Sigmoid colon (tissue), 7 donors: ENCODE measurements around the gene ST8SIA1. TPM values are rescaled to one million over a fixed set of nuclear protein-coding genes. Genes with fewer than 3 reads are reported as not detected.

Source experiments
- DNase-seq: peaks from one replicate; pipeline ENCODE4 v3.0.0-alpha.2; 2019
- H3K27ac ChIP-seq, 4 donors: fragments of 200-600 bp; sonication (generic); one replicate each; pipeline ENCODE4 v1.5.1; 2016 to 2019; ENCODE audit warnings: mild to moderate bottlenecking in 1 of 4
- H3K27me3 ChIP-seq, 3 donors: fragments of 200-600 bp; sonication (generic); one replicate each; pipeline ENCODE4 v1.5.1; 2019; ENCODE audit warnings: mild to moderate bottlenecking in 1 of 3
- H3K36me3 ChIP-seq, 4 donors: fragments of 200-600 bp; sonication (generic); one replicate each; pipeline ENCODE4 v1.5.1; 2016 to 2019
- H3K4me1 ChIP-seq, 4 donors: fragments of 200-600 bp; sonication (generic); one replicate each; pipeline ENCODE4 v1.5.1; 2017 to 2019
- H3K4me3 ChIP-seq, 4 donors: fragments of 200-600 bp; sonication (generic); one replicate each; pipeline ENCODE4 v1.5.1; 2017 to 2019; ENCODE audit warnings: mild to moderate bottlenecking in 2 of 4, moderate library complexity in 1 of 4
- H3K9me3 ChIP-seq, 4 donors: fragments of 200-600 bp in 3 of 4; sonication (generic) in 3 of 4; one replicate each; pipeline versions ENCODE4 v1.5.1 to v1.6.1; 2013 to 2019
- EP300 ChIP-seq, 4 donors: sonication (generic); formaldehyde crosslinking; IDR thresholded peaks; one replicate each; pipeline ENCODE4 v1.6.1; 2017; ENCODE audit warnings: antibody characterized with exemption in 4 of 4
- POLR2A ChIP-seq, 2 donors: fragments of 450-650 bp; IDR thresholded peaks; one replicate each; pipeline ENCODE4 v1.6.1; 2016; ENCODE audit warnings: antibody characterized with exemption in 2 of 2, mild to moderate bottlenecking in 2 of 2, moderate library complexity in 2 of 2
- POLR2AphosphoS5 ChIP-seq, 4 donors: sonication (generic); formaldehyde crosslinking; IDR thresholded peaks; one replicate each; pipeline ENCODE4 v1.6.1; 2017; ENCODE audit warnings: antibody characterized with exemption in 4 of 4
- WGBS, 2 donors: extraction: QIAGEN DNeasy Blood & Tissue Kit; methylation state at CpG; one replicate each; pipeline ENCODE4 v1.1.7; 2013; 5-methylcytosine and 5-hydroxymethylcytosine counted together
- intact Hi-C: fragments of 100-400 bp; cut with DNase I; formaldehyde crosslinking; loops from one replicate; pipeline ENCODE4 v1.15.1; 2023
- polyA plus RNA-seq, 3 donors: library from polyadenylated mRNA; stranded (reverse); fragments of 200-250 nt; gene quantifications; one replicate each; pipeline ENCODE4 v1.2.3, GENCODE V29; 2013
- total RNA-seq, 4 donors: library from RNA; depleted of rRNA; stranded (reverse); fragments of >200 nt; gene quantifications; one replicate each; pipeline ENCODE4 v1.1.0, GENCODE V29; 2016
- TF ChIP-seq, protein P1 (sequence below), 4 experiments: fragments of 450-650 bp in 3 of 4; fragments of 200-600 bp in 1 of 4; IDR thresholded peaks; one replicate each; pipeline ENCODE4 v1.5.1; 2016 to 2019; ENCODE audit warnings: antibody characterized with exemption in 4 of 4, mild to moderate bottlenecking in 3 of 4, moderate library complexity in 2 of 4
- donor health status: healthy with polysubstance abuse.
- donor health status: Bipolar disorder and iron deficiency.
- donor health status: healthy.

The ST8SIA1 gene
- total and polyA plus RNA-seq, 7 donors, result 1.2 to 57.3 (median 17.4) TPM

- Histone ChIP-seq H3K4me1 (peaks cover 0 to 21% (median 16%) of the 10 kb centered on the region in 4 donors), H3K4me3 (no peak overlapping the region), H3K27me3 (no peaks in the 10 kb centered on the region), H3K9me3 (no peaks in the 10 kb centered on the region), H3K36me3 (no peaks in the 10 kb centered on the region), H3K27ac (no peak overlapping the region)
- intact Hi-C loops, result no loop called here
- TF ChIP-seq POLR2A (IDR thresholded peaks at IDR 0.05), result no peak
- TF ChIP-seq, protein P1, sequence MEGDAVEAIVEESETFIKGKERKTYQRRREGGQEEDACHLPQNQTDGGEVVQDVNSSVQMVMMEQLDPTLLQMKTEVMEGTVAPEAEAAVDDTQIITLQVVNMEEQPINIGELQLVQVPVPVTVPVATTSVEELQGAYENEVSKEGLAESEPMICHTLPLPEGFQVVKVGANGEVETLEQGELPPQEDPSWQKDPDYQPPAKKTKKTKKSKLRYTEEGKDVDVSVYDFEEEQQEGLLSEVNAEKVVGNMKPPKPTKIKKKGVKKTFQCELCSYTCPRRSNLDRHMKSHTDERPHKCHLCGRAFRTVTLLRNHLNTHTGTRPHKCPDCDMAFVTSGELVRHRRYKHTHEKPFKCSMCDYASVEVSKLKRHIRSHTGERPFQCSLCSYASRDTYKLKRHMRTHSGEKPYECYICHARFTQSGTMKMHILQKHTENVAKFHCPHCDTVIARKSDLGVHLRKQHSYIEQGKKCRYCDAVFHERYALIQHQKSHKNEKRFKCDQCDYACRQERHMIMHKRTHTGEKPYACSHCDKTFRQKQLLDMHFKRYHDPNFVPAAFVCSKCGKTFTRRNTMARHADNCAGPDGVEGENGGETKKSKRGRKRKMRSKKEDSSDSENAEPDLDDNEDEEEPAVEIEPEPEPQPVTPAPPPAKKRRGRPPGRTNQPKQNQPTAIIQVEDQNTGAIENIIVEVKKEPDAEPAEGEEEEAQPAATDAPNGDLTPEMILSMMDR (IDR thresholded peaks at IDR 0.05), result no peak
- TF ChIP-seq EP300 (IDR thresholded peaks at IDR 0.05), result no peak
- no peak for TF ChIP-seq POLR2AphosphoS5 (IDR thresholded peaks at IDR 0.05)
- no peak for DNase-seq
- 55 to 90% methylated on average over 6 of the region's 6 CpGs for WGBS, 2 donors
These were observed 45.3 kb downstream of the ST8SIA1 start for GRCh38 chr12:22289250-22289649.

DNA sequence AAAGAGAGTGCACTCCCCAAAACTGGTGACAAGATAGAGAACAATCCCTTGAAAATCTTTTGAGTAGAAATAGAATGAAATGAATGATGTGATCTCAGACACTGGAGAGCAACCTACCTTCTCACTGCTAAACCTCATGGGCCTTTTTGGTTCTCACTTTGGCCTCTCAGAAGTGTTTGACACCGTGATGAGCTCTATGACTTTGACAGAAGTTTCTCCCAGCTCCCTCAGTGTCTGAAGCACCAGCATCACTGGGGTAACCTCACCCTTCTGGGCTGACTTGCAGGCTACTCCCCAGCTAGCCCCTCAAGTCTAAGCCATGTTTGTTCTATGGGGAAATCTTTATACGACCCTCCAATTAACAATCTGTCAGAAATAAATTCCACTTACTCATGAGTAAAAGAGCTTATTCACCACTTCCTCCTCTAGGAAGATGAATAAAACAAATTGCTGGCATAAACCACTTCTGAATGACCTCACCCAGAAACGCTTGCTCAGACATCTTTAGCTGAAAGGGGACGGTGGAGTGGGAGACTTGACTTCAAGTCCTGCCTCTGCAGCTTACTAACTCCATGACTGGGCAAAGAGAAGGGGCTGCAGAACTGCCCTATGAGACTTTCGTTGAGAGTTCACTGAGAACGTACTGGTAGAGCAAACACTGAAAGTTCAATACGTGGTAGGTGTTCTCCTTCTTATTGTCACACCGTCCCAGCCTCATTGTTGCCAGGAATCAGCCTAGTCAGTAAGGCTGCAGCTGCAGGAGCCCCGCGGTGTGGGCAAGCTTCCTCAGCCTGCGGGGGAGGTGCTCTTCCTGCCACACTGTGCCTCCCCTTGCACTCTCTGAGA lies 46.5 kb downstream of the ST8SIA1 start:
- TF ChIP-seq, protein P1 (IDR thresholded peaks at IDR 0.05), result no peak
- TF ChIP-seq POLR2A (IDR thresholded peaks at IDR 0.05) (no peak), POLR2AphosphoS5 (IDR thresholded peaks at IDR 0.05) (no peak), EP300 (IDR thresholded peaks at IDR 0.05) (no peak)
- WGBS, 2 donors, result 31 to 58% methylated on average over 11 of the region's 11 CpGs
- Histone ChIP-seq H3K4me3 (no peak overlapping the region), H3K36me3 (no peaks in the 10 kb centered on the region), H3K27ac (no peak overlapping the region), H3K9me3 (no peaks in the 10 kb centered on the region), H3K27me3 (no peaks in the 10 kb centered on the region), H3K4me1 (peaks cover 0 to 18% (median 10%) of the 10 kb centered on the region in 4 donors)
- intact Hi-C loops, result no loop called here
- no peak for DNase-seq

DNA sequence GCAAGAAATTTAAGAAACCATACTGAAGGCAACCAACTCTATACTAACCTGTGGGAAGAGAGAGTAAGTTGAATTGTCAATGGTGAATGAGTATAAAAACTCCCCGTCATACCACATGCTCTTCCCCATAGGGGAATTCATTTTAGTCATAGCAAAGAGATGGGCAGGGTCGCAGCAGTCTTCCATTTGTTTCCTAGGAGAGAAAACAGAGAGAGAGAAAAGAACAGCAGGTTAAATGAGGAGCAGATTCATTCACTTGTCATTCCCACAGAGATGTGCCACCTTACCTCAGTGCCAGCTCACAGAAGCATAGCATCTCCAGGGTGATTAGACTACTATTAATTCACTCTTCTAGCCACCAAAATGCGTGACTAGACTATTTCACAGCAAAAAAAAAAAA lies 47.4 kb downstream of the ST8SIA1 start:
- DNase-seq, result no peak
- Histone ChIP-seq H3K4me1 (peaks cover 0 to 27% (median 17%) of the 10 kb centered on the region in 4 donors), H3K4me3 (no peak overlapping the region), H3K27me3 (no peaks in the 10 kb centered on the region), H3K9me3 (no peaks in the 10 kb centered on the region), H3K36me3 (no peaks in the 10 kb centered on the region), H3K27ac (no peak overlapping the region)
- WGBS, 2 donors, result 83 to 91% methylated on average over 3 of the region's 3 CpGs
- TF ChIP-seq, protein P1 (IDR thresholded peaks at IDR 0.05), result no peak
- intact Hi-C loops, result no loop called here

- no peak for DNase-seq
- Histone ChIP-seq H3K36me3 (no peaks in the 10 kb centered on the region), H3K27ac (no peak overlapping the region), H3K4me3 (no peak overlapping the region), H3K27me3 (no peaks in the 10 kb centered on the region), H3K4me1 (peaks cover 0 to 30% (median 21%) of the 10 kb centered on the region in 4 donors), H3K9me3 (no peaks in the 10 kb centered on the region)
- intact Hi-C loops, result no loop called here
- TF ChIP-seq, protein P1 (IDR thresholded peaks at IDR 0.05), result no peak
- TF ChIP-seq POLR2A (IDR thresholded peaks at IDR 0.05) (no peak), POLR2AphosphoS5 (IDR thresholded peaks at IDR 0.05) (no peak), EP300 (IDR thresholded peaks at IDR 0.05) (no peak)
These were observed 47.9 kb downstream of the ST8SIA1 start for GRCh38 chr12:22286569-22286968.
